Muscle of arm (tissue), 12 donors: ENCODE measurements around the gene AJM1. TPM values are rescaled to one million over a fixed set of nuclear protein-coding genes. Genes with fewer than 3 reads are reported as not detected.

Source experiments
- DNase-seq: peaks from one replicate; pipeline ENCODE4 v3.0.0-alpha.2; 2013
- polyA plus RNA-seq, 12 donors: library from polyadenylated mRNA; unstranded; fragments of 120-200 nt; gene quantifications; one replicate each; pipeline ENCODE4 v1.2.1, GENCODE V29; 2013; ENCODE audit not compliant: insufficient read length in 12 of 12

AJM1 gene
- polyA plus RNA-seq, 12 donors: 0.93 to 7.0 (median 1.5) TPM; not detected in 1

DNA sequence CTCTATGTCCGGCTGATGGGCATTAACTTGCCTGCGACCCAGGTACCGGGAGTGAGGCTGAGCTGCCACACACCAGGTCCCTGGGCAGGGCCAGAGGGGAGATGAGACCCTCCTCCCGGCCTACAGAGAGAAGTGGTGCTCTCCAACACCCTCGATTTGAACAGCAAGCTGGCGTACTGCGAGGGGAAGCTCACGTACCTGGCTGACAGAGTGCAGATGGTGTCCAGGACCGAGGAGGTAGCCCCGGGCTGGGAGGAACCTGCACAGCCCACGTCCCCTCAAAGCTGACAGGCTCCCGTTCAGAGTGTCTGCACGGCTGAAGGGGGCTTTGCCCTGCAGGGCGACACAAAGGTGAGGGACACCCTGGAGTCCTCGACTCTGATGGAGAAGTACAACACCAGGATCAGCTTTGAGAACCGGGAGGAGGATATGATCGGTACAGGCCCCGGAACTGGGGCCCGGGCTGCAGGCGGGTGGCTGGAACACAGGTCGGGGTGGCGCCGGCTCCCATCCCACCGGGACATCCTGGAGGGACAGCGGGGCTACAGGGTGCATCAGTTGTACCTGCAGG is 35.6 kb upstream of the AJM1 start:
- DNase-seq: no peak

DNA sequence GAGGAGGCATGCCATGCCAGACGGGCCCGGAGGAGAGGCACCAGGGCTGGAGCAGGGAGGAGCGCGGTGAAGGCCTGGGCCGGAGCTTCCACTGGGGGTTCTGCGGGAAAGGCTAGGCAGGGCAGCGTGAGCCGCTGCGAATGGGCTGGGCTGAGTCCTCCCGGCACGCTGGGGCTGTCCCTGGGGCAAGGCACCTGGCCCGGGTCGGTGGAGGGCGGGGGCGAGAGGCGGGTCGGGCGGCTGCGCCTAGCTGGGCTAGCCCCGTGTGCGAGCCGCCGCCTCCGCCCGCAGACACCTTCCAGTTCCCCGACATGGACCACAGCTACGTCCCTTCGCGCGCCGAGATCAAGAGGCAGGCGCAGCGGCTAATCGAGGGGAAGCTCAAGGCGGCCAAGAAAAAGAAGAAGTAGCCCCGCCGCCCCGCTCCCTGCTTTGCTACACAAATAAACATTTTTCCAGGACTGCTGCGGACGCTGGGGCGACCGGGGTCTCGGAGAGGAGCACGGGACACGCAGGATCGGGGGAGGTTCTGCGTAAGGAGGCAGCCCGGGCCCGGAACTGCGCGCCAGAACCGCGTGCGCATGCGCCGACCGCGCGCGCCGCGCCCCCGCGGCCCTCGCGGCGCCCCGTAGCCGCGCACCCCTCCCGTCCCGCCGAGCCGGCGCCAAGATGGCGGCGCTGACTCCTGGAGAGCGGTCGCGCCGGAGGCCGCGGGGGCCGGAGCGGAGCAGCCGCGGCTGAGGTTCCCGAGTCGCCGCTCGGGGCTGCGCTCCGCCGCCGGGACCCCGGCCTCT is 34.8 kb upstream of the AJM1 start, which contains the start of gene RABL6:
TSS of gene RABL6 (plus strand) at position 668 of the 794 bp plus-strand sequence. CDS start 249 bp downstream, outside the sequence.
- peak; percentile 81 for DNase-seq

DNA sequence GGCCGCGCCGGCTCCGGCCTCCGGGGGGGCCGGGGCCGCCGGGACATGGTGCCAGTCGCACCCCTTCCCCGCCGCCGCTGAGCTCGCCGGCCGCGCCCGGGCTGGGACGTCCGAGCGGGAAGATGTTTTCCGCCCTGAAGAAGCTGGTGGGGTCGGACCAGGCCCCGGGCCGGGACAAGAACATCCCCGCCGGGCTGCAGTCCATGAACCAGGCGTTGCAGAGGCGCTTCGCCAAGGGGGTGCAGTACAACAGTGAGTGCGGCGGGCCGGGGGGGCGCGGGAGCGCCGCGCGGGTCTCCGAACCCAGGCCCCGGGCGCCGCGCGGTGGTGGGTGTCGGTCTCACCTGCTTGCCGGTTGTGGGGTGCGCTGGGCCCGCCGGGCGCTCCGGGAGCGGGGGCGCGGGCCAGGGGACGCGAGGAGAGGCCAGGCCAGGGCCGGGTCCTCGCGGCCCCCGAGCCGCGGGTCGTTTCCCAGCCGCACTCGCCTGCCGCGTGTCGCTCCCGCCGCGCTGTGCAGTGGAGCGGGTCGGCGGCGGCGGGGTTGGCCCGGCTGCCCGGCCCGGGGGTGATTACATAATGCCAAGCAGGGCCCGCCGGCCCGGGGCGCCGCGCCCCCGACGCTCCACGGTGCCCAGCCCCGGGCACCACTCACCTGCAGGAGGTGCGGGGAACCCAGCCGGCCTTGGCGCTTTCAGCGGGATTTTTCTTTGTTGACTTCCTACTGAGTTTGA is 34.0 kb upstream of the AJM1 start:
- no peak for DNase-seq

DNA sequence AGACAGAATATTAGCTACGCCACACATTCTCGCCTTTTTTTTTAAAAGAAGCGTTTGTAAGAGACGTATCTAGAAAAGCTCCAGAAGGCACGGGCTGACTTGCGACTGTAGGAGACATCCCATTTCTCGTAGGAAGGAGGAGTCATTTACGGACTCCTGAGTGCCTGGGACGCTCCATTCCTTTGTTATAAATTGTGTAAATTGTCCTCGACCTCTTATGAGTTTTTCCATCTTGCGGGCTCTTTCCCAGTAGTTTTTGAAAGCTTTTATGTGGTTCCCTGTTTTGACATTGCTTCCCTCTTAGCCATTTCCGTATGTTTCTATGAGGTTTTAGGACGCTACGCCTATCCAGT is 33.5 kb upstream of the AJM1 start:
- no peak for DNase-seq

DNA sequence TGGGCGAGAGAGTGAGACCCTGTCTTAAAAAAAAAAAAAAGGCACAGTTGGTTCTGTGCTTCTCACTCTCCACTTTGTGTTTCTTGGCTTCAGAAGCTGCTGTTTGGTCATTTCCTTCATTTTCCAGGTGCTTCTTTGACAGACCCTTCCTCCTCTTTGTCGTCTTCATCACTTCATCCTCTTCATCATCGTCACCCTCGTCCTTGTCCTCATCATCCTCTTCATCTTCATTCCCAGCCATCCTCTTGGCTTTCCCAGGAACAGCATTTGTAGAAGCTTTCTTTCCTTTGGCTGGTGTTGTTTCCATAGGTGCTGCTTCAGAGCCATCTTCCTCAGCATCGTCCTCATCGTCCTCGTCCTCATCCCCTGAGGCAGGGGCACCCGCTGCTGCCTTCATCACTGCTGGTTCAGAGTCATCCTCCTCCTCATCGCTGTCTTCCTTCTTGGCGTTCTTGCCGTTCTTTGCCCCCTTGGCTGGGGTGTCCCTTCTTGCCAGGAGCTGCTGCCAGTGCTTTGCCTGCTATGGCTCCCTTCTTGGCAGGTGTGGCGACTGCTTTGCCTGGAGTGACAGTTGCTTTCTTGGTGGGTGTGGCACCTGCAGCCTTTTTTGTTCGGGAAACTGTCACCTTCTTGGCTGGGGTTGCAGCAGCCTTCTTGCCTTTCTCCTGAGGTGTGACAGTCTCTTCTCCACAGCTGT is 27.4 kb upstream of the AJM1 start:
- DNase-seq: no peak

DNA sequence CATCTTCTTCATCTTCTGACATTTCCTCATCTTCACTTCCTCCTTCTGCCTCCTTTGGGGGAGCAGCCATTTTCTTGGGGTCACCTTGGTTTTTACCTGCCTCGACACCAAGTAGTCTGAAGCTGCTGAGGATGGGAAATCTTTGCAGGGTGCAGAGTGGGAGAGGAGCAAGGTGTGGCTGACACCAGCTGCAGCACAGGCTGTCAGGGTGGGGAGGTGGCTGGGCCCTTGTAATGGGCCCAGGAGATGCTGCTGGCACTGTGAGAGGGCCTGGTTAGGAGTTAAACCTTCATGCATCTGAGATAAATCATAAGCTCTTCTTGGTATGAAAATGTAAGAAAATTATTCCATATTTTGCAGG is 26.9 kb upstream of the AJM1 start:
- DNase-seq: no peak

DNA sequence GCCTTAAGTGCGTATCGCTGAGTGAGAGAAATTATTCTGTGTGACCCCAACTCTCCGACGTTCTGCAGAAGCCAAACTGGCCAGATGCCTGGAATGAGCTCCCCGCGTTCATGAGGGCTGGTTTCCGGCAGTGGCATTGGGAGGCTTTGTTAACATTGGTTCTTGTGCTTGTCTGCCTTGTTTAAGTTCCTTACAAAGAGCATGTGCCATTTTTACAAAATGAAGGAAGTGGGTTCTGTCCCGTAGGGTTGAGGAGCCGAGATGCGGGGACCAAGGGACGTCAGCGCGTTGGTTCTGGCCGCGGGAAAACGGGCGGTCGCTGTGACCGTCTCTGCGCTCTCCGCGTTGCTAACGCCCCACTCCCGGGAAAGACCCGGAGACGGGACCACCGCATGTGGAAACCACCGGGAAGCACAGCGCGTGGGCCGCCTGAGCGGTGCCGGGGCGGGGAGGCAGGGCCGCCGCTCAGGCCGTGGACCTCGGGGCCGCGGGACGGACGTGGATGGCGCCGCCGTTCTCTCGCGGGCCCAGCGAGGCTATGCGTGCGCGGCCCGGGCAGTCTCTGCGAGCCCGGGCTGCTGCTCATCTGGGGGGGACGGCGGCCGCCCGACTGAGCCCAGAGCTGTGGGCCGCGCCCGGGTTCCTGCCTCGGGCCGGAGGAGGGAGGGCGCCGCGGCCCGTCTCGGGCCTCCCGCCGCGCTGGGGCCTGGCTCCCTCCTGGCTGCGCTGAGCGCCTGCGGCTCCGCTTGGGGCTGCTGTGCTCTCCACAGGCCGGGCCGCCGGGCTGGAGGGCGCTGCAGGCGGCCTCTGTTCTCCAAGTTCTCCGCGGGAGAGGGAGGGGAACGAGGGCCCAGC is 21.1 kb upstream of the AJM1 start:
- DNase-seq: no peak

DNA sequence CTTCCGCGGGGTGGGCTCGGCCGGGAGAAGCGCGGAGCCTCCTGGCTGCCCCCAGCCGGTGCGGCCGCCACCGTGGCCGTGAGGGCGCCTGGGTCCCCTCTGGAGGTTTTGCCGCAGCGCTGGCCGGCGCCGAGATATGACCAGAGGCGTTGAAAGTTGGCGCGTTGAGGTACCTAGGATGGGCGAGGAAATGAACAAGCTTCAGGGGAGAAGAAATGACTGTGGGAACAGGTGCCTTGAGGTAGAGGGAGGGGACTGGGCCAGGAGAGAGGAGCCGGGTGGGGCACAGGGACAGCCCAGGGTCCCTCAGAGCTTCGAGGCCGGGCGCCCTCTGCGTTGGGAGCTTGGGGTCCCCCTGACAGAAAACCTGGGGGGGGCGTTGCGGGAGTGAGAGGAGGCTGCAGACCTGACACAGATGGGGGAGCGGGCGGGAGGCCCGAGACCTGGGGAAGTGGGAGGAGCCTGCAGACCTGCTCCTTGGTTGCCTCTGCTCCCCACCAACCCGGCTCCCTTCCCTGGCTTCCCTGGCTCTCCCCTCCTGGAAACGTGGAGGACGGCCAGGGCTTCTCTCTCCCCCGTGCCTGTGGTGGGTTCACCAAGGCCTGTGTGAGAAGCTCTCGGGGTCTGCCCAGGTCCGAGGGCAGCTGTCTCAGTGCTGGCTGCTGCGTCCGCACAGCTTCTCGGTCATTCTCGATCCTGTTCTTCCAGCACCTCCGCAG is 20.3 kb upstream of the AJM1 start:
- DNase-seq: no peak

DNA sequence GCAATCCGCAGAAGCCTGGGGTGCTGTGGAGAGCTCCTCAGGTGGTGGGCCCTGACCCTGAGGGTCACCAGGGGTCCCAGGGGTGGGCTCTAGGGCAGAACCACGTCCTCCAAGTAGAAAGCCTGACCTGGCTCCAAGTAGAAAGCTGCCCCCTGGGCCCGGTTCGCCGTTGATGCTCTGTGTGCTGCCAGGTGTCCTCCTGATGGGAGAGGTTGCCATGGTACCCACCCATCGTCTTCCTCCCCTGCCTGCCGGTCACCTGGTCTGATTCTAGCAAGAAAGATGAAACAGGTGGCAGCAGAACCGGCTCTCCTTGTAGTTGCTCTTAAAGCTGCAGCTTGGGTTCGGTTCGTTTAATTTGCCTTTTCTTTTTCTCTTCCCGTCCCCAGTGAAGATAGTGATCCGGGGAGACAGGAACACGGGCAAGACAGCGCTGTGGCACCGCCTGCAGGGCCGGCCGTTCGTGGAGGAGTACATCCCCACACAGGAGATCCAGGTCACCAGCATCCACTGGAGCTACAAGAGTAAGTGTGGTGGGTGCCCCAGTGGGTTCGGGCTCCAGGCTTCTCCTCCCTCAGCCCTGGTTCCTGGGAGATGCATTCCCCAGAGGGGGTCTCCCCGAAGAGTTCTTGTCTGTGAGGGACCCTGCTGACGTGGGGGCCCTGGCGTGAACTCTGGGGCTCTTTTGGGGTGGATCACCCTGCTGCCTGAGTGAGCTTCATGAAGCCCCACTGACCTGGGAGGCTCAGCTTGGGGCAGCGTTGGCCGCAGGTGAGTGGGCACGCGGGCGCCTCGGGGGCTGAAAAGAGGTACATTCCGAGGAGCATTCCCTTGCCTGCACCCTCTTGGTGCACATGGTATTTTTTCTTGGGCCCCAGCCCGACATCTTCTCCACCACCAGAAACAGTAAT is 18.9 kb upstream of the AJM1 start:
- DNase-seq: no peak

DNA sequence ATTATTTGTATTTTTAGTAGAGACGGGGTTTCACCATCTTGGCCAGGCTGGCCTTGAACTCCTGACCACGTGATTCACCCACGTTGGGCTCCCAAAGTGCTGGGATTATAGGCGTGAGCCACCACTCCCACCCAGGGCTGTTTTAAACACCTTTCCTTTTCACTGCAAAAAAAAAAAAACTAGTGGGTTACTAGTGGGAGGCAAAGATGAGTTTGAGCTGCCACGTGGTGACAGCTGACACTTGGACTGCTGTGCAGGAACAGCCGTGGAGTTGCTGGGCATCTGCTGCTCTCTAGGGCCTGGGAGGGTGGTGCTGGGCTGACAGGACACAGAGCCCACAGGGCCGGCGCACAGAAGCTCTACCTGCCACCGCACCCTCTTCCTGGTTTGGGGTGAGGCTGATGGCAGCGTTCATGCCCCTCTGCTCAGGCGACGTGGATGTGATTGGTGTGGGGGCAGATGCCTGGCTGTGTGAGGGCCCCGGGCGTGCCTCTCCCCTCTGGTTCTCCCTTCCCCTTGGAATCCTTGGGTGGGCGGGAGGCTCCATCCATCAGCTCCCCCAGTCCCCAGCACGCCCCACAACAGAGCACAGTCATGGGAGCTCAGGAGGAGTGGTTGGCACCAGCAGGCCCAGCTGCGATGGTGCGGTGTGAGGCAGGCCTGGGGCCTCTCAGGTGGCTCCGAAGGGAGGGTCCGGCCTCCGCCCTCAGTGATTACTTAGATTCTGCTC is 17.6 kb upstream of the AJM1 start:
- no peak for DNase-seq

DNA sequence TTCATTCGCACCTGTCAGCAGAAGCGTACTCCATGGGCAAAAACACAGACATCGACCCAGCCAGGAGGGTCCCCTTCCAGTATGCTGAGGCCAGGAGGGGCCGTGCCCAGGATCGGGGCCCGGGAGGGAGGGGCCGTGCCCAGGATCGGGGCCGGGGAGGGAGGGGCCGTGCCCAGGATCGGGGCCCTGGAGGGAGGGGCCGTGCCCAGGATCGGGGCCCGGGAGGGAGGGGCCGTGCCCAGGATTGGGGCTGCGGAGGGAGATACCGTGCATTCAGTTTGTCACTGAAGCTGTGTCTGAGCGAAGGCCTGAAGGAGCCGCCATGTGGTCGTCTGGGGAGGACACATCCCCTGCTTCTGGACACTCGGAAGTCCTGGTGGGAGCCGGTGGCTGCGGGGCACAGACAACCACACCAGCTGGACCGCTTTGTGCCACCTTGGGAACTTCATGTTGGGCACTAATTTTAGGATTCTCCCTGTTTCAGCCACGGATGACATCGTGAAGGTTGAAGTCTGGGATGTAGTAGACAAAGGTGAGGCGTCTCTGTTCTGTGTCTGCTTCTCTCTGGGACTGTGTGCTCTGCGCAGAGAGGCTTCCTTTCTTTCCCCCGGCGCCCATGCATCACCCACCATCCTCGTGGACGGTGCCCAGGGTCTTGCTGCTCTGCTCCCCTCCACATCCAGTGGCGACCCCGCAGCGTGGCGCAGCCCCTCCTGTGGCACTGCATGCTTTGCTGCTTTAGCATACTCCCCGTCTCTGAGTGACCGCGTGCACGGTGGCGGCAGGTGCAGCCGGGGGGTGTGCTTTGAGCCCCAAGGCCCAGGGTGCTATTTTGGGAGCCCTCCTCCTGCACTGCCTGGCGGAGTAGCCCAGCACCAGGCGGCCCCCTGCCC is 16.7 kb upstream of the AJM1 start:
- no peak for DNase-seq

DNA sequence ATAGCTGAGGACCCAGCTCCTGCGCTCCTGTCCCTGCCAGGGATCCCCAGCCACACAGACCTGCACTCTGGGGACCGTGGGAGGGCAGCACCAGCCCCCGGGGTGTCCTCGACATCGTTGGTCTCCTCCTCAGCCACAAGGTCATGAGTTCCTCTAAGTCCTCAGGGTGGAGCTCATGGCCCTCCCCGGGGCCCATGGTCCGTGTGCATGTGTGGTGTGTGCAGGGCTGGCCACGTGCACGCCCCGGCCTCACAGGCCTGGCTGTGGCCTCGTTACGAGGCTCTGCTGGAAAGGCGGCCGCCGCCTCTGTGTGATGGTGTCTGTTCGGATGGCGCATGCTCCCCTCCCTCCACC is 16.1 kb upstream of the AJM1 start:
- DNase-seq: no peak

DNA sequence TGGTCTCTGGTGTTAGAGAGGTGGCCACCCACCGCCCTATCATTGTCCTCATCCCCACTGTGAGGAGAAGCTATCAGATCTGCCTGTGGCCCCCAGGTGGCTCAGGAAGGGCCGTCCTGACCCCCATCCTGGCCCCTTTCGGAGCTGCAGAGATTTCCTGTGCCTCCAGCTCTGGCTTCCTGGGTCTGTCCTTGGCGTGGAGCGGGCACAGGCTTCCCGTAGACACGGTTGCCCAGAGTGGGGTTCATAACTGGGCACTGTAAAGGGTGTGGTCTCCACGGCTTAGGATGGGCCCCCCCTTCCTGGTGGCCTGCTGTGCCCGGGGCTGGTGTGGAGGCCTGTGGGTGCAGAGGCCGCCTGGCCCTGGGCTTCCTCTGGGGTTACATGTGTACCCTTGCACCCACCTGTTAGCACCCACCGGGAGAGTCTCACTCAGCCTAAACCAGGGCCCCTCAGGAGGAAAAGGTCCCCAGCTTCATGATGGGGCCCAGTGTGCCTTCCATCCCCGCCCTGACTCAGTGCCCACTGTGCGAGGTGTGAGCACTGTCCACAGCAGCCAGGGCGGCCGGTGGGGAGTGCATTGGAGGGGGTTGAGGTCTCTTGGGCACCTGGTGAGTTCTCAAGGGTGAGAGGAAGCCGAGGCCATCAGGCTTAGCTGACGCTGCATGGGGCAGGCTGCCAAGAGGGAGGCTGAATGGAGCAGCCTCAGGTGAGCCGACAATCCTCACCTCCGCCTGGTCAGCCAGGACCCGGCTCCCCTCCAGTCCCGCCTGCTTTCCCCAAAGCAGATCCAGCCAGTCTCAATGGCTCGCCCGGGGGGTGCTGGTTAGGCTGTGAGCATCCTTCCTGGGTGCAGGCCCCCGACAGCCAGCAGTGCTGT is 15.3 kb upstream of the AJM1 start:
- DNase-seq: no peak

DNA sequence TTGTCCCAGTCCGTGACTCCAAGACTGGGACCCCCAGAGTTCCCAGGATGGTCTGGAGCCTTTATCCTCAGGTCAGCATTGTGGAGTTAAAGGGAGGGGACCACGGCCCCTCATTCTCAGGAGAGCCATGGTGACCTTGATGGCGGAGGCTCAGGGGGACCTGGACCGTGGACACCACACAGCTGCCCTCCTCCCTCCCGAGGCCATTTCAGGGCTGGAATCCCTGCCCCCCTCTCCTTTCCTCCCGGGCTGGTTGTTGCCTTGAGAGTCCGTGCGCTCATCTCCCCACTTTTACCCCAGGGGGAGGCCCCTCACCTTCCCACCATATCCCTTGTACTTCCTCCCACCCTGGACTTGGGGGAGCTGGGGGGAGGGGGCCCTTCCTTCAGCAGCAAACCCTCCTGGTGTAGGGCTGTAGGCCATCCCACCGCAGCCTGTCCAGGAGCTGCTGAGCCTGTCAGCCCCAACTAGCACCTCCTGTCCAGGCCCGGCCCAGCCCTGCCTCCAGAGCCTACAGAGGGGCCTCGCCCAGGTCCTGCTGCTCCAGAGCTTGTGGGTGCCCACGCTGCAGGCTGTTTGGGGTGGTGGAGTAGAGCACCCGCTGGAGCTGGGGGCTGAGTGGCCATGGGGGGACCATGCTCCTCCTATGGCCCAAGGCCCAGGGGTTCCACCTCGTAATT is 14.3 kb upstream of the AJM1 start:
- DNase-seq: no peak

DNA sequence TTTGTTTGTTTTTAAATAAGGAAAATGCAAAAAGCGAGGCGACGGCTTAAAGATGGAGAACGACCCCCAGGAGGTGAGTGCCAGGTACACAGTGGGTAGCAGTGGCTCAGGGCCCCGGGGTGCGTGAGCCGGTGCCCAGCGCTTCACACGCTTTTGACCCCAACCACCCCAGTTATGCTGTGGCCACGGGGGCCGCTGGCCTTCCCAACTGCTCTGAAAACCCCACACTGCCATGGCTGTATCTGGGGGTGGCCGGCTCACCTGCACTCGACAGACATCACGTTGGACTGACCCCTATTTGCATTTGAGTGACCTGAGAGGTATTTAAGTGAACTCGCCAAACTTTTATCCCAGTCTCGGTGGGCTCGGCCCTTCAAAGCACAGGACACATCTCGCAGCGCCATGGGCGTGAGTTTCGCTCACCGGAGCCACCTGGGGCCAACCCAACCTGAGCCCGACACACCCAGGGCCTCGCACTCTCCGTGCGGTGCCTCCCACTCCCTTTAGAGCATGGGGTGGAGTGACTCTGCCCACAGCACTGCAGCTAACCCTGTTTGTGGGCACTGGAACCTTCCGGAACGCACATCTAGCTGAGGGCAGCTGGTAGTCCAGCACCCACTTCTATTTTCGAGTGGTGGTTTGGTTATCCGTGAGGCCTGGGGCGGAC is 13.7 kb upstream of the AJM1 start:
- DNase-seq: no peak

DNA sequence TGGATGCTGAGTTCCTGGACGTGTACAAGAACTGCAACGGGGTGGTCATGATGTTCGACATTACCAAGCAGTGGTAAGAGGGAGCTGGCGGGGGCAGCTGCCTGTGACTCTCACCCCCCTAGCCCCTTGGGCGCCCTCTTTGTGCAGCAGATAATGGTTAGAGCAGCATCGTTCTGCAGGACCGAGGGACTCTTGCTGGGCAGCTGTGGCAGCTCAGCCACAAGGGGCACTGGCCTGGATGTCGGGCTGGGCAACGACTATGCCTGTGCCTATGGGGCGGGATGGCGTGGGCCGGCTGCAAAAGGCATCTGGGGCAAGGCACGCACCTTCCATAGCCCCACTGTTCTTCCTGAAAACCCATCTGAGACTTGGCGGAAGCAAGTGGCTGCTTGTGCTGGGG is 12.9 kb upstream of the AJM1 start:
- no peak for DNase-seq
